ENCODE results near the gene NEURL1.

DNA sequence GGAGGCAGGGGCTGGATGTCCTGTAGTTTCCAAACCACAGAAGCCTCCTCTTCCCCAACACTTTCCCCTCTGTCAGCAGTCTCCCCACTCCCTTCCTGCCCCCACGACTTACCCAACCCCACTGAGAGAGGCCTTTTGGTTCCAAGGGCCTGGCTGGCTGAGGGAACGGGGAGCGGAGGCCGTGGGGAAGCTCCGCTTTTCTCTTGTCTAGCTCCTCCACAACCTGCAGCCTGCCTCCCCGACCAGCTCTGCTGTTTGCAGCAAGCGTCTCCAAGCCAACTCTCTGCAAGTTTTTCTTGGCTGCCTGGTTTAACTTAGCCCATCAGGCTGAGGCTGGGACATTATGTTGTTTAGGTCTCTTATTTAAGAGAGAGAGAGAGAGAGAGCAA is 126.8 kb downstream of the NEURL1 start:
- no peak for TF ChIP-seq CTCF (IDR thresholded peaks at IDR 0.05)
- no peak for TF ChIP-seq POLR2A (IDR thresholded peaks at IDR 0.05)

Measured in Peyer's patch (tissue), 4 donors.